ENCODE measurements around the gene CFAP299.

CFAP299 gene

DNA sequence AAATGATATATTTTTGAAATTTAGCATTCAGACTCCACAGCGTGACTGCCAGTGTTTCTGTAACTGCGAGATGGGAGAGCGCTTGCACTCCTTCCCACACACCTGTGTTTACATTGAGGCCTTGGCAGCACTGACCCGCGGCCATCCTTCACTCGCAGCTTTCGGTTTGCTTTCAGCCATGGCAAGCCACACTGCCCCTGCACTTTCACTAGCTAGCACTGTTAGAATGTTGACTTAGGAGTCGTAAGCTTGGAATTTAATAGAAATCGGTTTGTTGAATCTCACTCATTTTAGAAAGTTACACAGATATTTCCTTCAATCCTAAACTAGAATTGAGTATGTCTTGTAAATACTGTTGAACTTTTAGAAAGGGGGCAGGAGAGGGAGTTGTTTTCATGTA, 136.2 kb downstream of the CFAP299 start:
- no peaks in the 10 kb centered on the region for H3K4me1 ChIP-seq (ENCODE audit: insufficient read depth, insufficient read length)
- H3K36me3 ChIP-seq (ENCODE audit: insufficient read depth, insufficient read length, low read length), result no peaks in the 10 kb centered on the region
- no peaks in the 10 kb centered on the region for H3K9me3 ChIP-seq (ENCODE audit: insufficient read depth, low read length)
- H3K4me3 ChIP-seq (ENCODE audit: insufficient read length, low read depth), result no peak overlapping the region
- H3K27me3 ChIP-seq (ENCODE audit: insufficient read depth, insufficient read length), result no peaks in the 10 kb centered on the region
- no peak for TF ChIP-seq YY1 (IDR thresholded peaks at IDR 0.05; ENCODE audit: insufficient read depth, insufficient read length)
- no peak for TF ChIP-seq ZNF274 (IDR thresholded peaks at IDR 0.05; ENCODE audit: low read depth, low read length)
- no peak for TF ChIP-seq SUZ12 (IDR thresholded peaks at IDR 0.05; ENCODE audit: extremely low read depth, insufficient read depth, insufficient read length)
- DNase-seq (ENCODE audit: low read depth, low spot score), result no peak
- H3K9ac ChIP-seq (ENCODE audit: insufficient read length, low read depth), result no peak overlapping the region

DNA sequence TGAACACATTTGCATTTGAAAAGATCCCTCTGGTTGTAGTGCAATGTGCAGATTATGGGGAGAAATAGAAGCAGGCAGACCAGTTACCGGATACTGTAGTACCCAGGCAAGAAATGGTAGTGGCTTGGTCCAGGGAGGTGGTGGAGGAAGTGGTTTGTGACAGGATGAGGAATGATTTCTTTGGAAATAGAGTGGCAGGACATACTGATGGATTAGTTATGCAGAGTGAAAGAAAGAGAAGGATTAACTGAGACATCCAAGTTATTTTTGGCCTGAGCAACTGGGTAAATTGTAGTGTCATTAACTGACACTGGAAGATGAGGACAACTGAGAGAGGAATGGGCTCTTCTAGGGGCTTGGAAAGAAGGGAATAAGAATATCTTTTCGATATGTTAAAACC, 139.7 kb downstream of the CFAP299 start:
- H3K36me3 ChIP-seq (ENCODE audit: insufficient read depth, insufficient read length, low read length), result no peaks in the 10 kb centered on the region
- no peaks in the 10 kb centered on the region for H3K9me3 ChIP-seq (ENCODE audit: insufficient read depth, low read length)
- no peak overlapping the region for H3K9ac ChIP-seq (ENCODE audit: insufficient read length, low read depth)
- no peak for DNase-seq (ENCODE audit: low read depth, low spot score)
- no peak overlapping the region for H3K4me3 ChIP-seq (ENCODE audit: insufficient read length, low read depth)
- TF ChIP-seq ZNF274 (IDR thresholded peaks at IDR 0.05; ENCODE audit: low read depth, low read length), result no peak
- no peaks in the 10 kb centered on the region for H3K4me1 ChIP-seq (ENCODE audit: insufficient read depth, insufficient read length)
- no peaks in the 10 kb centered on the region for H3K27me3 ChIP-seq (ENCODE audit: insufficient read depth, insufficient read length)

DNA sequence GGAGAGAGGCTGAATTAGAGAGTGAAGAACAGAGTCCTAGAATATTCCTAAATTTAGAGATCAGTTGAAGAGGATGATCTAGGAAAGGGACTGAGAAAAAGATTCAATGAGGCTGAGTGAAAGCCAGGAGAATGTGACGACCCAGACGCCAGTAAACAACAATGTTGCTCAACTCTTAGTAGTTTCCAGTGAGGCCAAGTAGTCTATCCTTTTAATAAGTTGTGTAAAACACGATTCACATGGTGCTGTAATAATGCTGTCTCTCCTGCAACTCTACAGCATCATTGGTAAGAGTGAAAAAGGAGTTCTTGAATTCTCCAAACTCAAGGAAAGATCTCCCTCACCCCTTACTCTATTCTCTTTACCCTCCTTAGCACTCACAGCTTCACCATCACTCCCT, 140.3 kb downstream of the CFAP299 start:
- Histone ChIP-seq H3K36me3 (ENCODE audit: insufficient read depth, insufficient read length, low read length) (no peaks in the 10 kb centered on the region), H3K9me3 (ENCODE audit: insufficient read depth, low read length) (no peaks in the 10 kb centered on the region), H3K9ac (ENCODE audit: insufficient read length, low read depth) (no peak overlapping the region), H3K4me1 (ENCODE audit: insufficient read depth, insufficient read length) (no peaks in the 10 kb centered on the region), H3K27me3 (ENCODE audit: insufficient read depth, insufficient read length) (no peaks in the 10 kb centered on the region), H3K4me3 (ENCODE audit: insufficient read length, low read depth) (no peak overlapping the region)
- TF ChIP-seq ZNF274 (IDR thresholded peaks at IDR 0.05; ENCODE audit: low read depth, low read length) (no peak), SUZ12 (IDR thresholded peaks at IDR 0.05; ENCODE audit: extremely low read depth, insufficient read depth, insufficient read length) (no peak), YY1 (IDR thresholded peaks at IDR 0.05; ENCODE audit: insufficient read depth, insufficient read length) (no peak)
- DNase-seq (ENCODE audit: low read depth, low spot score), result no peak

DNA sequence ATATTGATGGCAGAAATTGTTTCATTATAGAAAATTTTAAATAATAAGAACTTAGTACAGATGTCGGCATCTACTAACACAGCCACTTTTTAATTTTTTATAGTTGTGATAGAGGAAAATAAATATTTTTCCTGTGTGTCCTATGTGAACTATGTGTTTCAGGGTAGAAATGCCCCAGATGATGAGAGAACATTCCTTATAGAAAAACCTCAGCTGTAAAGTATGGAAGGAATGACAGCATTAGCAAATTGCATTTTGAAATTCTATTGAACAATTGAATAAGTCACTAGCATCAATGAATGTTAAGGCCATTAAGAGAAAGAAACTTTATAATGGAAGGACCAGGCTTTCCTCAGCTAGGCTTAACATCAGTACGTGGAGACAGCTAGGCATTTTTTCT, 149.2 kb downstream of the CFAP299 start:
- Histone ChIP-seq H3K9me3 (ENCODE audit: insufficient read depth, low read length) (no peaks in the 10 kb centered on the region), H3K9ac (ENCODE audit: insufficient read length, low read depth) (no peak overlapping the region), H3K4me1 (ENCODE audit: insufficient read depth, insufficient read length) (no peaks in the 10 kb centered on the region), H3K36me3 (ENCODE audit: insufficient read depth, insufficient read length, low read length) (no peaks in the 10 kb centered on the region), H3K27me3 (ENCODE audit: insufficient read depth, insufficient read length) (no peaks in the 10 kb centered on the region), H3K4me3 (ENCODE audit: insufficient read length, low read depth) (no peak overlapping the region)
- TF ChIP-seq YY1 (IDR thresholded peaks at IDR 0.05; ENCODE audit: insufficient read depth, insufficient read length) (no peak), ZNF274 (IDR thresholded peaks at IDR 0.05; ENCODE audit: low read depth, low read length) (no peak), SUZ12 (IDR thresholded peaks at IDR 0.05; ENCODE audit: extremely low read depth, insufficient read depth, insufficient read length) (no peak)
- no peak for DNase-seq (ENCODE audit: low read depth, low spot score)

DNA sequence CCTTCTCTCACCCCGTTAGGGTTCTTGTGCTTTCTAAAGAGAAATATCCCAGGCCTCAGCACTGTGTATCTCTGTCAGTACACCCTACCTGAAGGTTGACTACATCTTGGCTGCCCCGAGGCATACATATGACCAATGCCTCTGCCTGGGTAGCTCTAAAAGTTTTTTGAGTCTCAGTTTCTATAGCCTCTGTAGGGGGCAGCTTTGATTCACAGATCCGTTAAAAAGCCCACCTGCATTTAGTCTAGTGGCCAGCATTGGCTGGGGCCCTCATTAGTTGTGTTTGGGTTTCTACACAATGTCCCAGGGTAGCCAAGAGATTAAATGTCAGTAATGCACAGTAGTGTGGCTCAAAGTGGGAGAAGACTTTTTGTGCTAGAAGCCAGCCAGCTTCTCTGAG, 151.1 kb downstream of the CFAP299 start:
- Histone ChIP-seq H3K27me3 (ENCODE audit: insufficient read depth, insufficient read length) (no peaks in the 10 kb centered on the region), H3K4me3 (ENCODE audit: insufficient read length, low read depth) (no peak overlapping the region), H3K36me3 (ENCODE audit: insufficient read depth, insufficient read length, low read length) (no peaks in the 10 kb centered on the region), H3K9me3 (ENCODE audit: insufficient read depth, low read length) (no peaks in the 10 kb centered on the region), H3K4me1 (ENCODE audit: insufficient read depth, insufficient read length) (no peaks in the 10 kb centered on the region), H3K9ac (ENCODE audit: insufficient read length, low read depth) (no peak overlapping the region)
- no peak for DNase-seq (ENCODE audit: low read depth, low spot score)
- TF ChIP-seq YY1 (IDR thresholded peaks at IDR 0.05; ENCODE audit: insufficient read depth, insufficient read length) (no peak), ZNF274 (IDR thresholded peaks at IDR 0.05; ENCODE audit: low read depth, low read length) (no peak), SUZ12 (IDR thresholded peaks at IDR 0.05; ENCODE audit: extremely low read depth, insufficient read depth, insufficient read length) (no peak)

DNA sequence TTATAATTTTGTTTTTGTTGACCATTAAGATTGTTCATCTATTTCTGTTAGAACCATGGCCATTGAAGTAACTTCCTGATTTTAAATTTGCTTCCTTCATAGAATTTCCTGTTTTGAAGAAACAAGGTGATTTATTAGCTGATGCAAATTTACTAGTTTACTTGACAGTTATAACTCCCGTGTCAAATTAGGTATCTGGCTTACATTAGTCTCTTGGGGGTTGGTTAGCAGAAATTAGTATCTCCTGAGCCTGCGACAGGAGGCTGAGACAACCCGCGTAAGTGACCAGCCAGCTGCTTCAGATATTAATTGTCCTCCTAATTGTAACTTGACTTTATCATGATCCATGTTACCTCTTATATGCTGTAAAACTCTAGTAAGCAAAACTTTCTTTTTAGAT, 154.3 kb downstream of the CFAP299 start:
- Histone ChIP-seq H3K27me3 (ENCODE audit: insufficient read depth, insufficient read length) (no peaks in the 10 kb centered on the region), H3K4me1 (ENCODE audit: insufficient read depth, insufficient read length) (no peaks in the 10 kb centered on the region), H3K9me3 (ENCODE audit: insufficient read depth, low read length) (peaks cover 18% of the 10 kb centered on the region), H3K9ac (ENCODE audit: insufficient read length, low read depth) (no peak overlapping the region), H3K4me3 (ENCODE audit: insufficient read length, low read depth) (no peak overlapping the region), H3K36me3 (ENCODE audit: insufficient read depth, insufficient read length, low read length) (no peaks in the 10 kb centered on the region)
- DNase-seq (ENCODE audit: low read depth, low spot score), result no peak
- no peak for TF ChIP-seq SUZ12 (IDR thresholded peaks at IDR 0.05; ENCODE audit: extremely low read depth, insufficient read depth, insufficient read length)
- TF ChIP-seq ZNF274 (IDR thresholded peaks at IDR 0.05; ENCODE audit: low read depth, low read length), result no peak
- TF ChIP-seq YY1 (IDR thresholded peaks at IDR 0.05; ENCODE audit: insufficient read depth, insufficient read length), result no peak

DNA sequence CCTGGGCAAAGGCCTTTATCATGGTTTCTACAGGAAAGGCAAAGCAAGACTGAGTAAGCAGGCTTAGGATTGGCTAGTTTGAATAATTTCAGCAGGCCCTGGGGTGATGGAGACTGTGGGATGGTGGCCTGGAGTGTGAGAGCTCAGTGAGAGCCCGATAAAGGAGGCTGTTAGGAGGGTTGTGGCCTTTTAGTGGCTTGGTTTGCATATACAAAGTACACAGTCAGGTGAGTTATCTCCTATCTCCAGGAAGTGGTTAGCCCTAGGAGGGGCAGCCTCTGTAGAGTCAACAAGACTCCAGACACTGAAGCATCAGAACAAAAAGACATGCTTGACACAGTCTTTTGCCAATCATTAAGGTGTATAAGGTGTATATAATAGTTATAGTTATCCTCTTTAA, 157.2 kb downstream of the CFAP299 start:
- TF ChIP-seq YY1 (IDR thresholded peaks at IDR 0.05; ENCODE audit: insufficient read depth, insufficient read length), result no peak
- no peak for TF ChIP-seq ZNF274 (IDR thresholded peaks at IDR 0.05; ENCODE audit: low read depth, low read length)
- TF ChIP-seq SUZ12 (IDR thresholded peaks at IDR 0.05; ENCODE audit: extremely low read depth, insufficient read depth, insufficient read length), result no peak
- DNase-seq (ENCODE audit: low read depth, low spot score), result no peak
- Histone ChIP-seq H3K36me3 (ENCODE audit: insufficient read depth, insufficient read length, low read length) (no peaks in the 10 kb centered on the region), H3K4me3 (ENCODE audit: insufficient read length, low read depth) (no peak overlapping the region), H3K9me3 (ENCODE audit: insufficient read depth, low read length) (peaks cover 44% of the 10 kb centered on the region), H3K4me1 (ENCODE audit: insufficient read depth, insufficient read length) (no peaks in the 10 kb centered on the region), H3K9ac (ENCODE audit: insufficient read length, low read depth) (no peak overlapping the region), H3K27me3 (ENCODE audit: insufficient read depth, insufficient read length) (no peaks in the 10 kb centered on the region)

DNA sequence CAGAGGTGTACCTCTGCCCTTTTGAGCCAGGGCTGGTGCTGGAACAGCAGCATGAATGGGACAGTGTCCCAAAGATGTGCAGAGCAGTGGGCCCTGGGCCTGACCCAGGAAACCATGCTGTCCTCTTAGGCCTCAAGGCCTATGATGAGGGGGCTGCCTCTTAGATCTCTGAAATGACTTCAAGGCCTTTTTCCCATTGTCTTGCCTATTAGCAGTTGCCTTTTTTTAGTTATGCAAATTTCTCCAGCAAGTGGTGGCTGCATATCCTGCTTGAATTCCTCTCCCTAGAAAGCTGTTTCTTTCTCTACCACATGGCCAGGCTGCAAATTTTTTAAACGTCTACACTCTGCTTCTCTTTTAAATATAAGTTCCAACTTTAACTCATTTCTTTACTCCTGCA, 160.3 kb downstream of the CFAP299 start:
- peak; percentile 57 for DNase-seq (ENCODE audit: low read depth, low spot score)

More for the DNA sequence above, 160.3 kb downstream of the CFAP299 start:
- H3K9me3 ChIP-seq (ENCODE audit: insufficient read depth, low read length), result peaks cover 44% of the 10 kb centered on the region
- no peak overlapping the region for H3K9ac ChIP-seq (ENCODE audit: insufficient read length, low read depth)
- TF ChIP-seq ZNF274 (IDR thresholded peaks at IDR 0.05; ENCODE audit: low read depth, low read length) (no peak), SUZ12 (IDR thresholded peaks at IDR 0.05; ENCODE audit: extremely low read depth, insufficient read depth, insufficient read length) (no peak)
- no peaks in the 10 kb centered on the region for H3K36me3 ChIP-seq (ENCODE audit: insufficient read depth, insufficient read length, low read length)
- H3K27me3 ChIP-seq (ENCODE audit: insufficient read depth, insufficient read length), result no peaks in the 10 kb centered on the region
- H3K4me3 ChIP-seq (ENCODE audit: insufficient read length, low read depth), result no peak overlapping the region
- no peaks in the 10 kb centered on the region for H3K4me1 ChIP-seq (ENCODE audit: insufficient read depth, insufficient read length)
